Panc1 (cell line): Measurements from ENCODE around the gene ZNF384. TPM values are rescaled to one million over a fixed set of nuclear protein-coding genes. Genes with fewer than 3 reads are reported as not detected.

ENCODE experiments used
- ATAC-seq: fragments of 200-7000 bp; cut with Tn5 transposase; 2 replicates; pipeline ENCODE4 v1.9.1; 2020; ENCODE audit warnings: mild to moderate bottlenecking, moderate library complexity
- BruUV-seq: library from RNA; stranded (reverse); fragments of 400-500 nt; replicated peaks from 2 replicates; lab custom pipeline; 2021; lab: Mats Ljungman, UMichigan
- CTCF ChIA-PET: fragments of 300-600 bp; sonication (Branson Sonifier 250); formaldehyde crosslinking; loops from one replicate; lab custom pipeline; 2022; ENCODE audit warnings: antibody characterized with exemption; lab: Charles Lee
- POLR2A ChIA-PET: fragments of 300-600 bp; sonication (Branson Sonifier 250); formaldehyde crosslinking; loops from one replicate; lab custom pipeline; 2022; ENCODE audit warnings: antibody characterized with exemption; lab: Charles Lee
- DNase-seq: peaks from one replicate; pipeline ENCODE4 v3.0.0-alpha.2; 2010; ENCODE audit warnings: low read depth, low spot score
- H3K27ac ChIP-seq: 2 replicates; pipeline ENCODE4 v1.5.1; 2011; ENCODE audit warnings: mild to moderate bottlenecking, low read length, inconsistent platforms
- H3K27me3 ChIP-seq: fragments of 200-500 bp; sonication (Bioruptor generic); 2 replicates; pipeline ENCODE4 v1.6.0; 2014; ENCODE audit warnings: low read length, inconsistent platforms; ENCODE audit not compliant: control insufficient read depth, insufficient read depth
- H3K36me3 ChIP-seq: fragments of 200-500 bp; sonication (Bioruptor generic); 2 replicates; pipeline ENCODE4 v1.5.1; 2014; ENCODE audit warnings: inconsistent platforms, mild to moderate bottlenecking, low read length, moderate library complexity; ENCODE audit not compliant: control insufficient read depth, insufficient read depth
- H3K4me1 ChIP-seq: 2 replicates; pipeline ENCODE4 v1.5.1; 2011; ENCODE audit warnings: inconsistent platforms, mild to moderate bottlenecking, low read length, moderate library complexity; ENCODE audit not compliant: control insufficient read depth, insufficient read depth
- H3K4me3 ChIP-seq, 2 experiments: 2 replicates each; pipeline ENCODE4 v1.5.1; 2011 to 2012; ENCODE audit warnings: low read depth in 2 of 2, low read length in 2 of 2, mild to moderate bottlenecking in 2 of 2, inconsistent platforms in 1 of 2, moderate library complexity in 1 of 2
- H3K9me3 ChIP-seq: fragments of 200-500 bp; sonication (Bioruptor generic); 2 replicates; pipeline ENCODE4 v1.5.1; 2014; ENCODE audit warnings: low read depth, mild to moderate bottlenecking, inconsistent platforms, low read length, moderate library complexity; ENCODE audit not compliant: control insufficient read depth, insufficient read depth
- POLR2AphosphoS5 ChIP-seq: IDR thresholded peaks from 2 replicates; pipeline ENCODE4 v1.6.1; 2012; ENCODE audit warnings: mild to moderate bottlenecking, low read depth, low read length, moderate library complexity
- SIN3A ChIP-seq: IDR thresholded peaks from 2 replicates; pipeline ENCODE4 v1.6.1; 2012; ENCODE audit warnings: low read depth, mild to moderate bottlenecking, low read length, moderate library complexity, borderline replicate concordance; ENCODE audit not compliant: insufficient read depth
- TCF7L2 ChIP-seq: IDR thresholded peaks from 2 replicates; pipeline ENCODE4 v1.6.1; 2011; ENCODE audit warnings: mild to moderate bottlenecking, low read depth, low read length, inconsistent platforms
- in situ Hi-C: cut with HindIII; loops from 2 replicates; pipeline ENCODE4 v1.10.0; 2016; ENCODE audit warnings: low sequenced_read_pairs, low pct_unique_long_range_greater_than_20kb
- intact Hi-C: fragments of 100-400 bp; cut with micrococcal nuclease; formaldehyde crosslinking; loops from one replicate; pipeline ENCODE4 v1.10.0; 2022; ENCODE audit not compliant: unreplicated experiment
- total RNA-seq: library from RNA; stranded (reverse); gene quantifications from one replicate; pipeline ENCODE4 v1.2.1, GENCODE V29; 2021; ENCODE audit not compliant: unreplicated experiment
- TF ChIP-seq, protein P1 (sequence below): fragments of 450-650 bp; IDR thresholded peaks from 2 replicates; pipeline ENCODE4 v1.5.1; 2017; ENCODE audit warnings: mild to moderate bottlenecking
- TF ChIP-seq, protein P2 (sequence below), 2 experiments: IDR thresholded peaks; 2 replicates each; pipeline ENCODE4 v1.6.1; 2011 to 2012; ENCODE audit warnings: low read depth in 2 of 2, control low read depth in 1 of 2, low read length in 1 of 2, mild to moderate bottlenecking in 1 of 2, moderate library complexity in 1 of 2; ENCODE audit not compliant: insufficient read depth in 1 of 2

The ZNF384 gene
- total RNA-seq, 1 experiment from 2014 or later = 54.3 TPM

DNA sequence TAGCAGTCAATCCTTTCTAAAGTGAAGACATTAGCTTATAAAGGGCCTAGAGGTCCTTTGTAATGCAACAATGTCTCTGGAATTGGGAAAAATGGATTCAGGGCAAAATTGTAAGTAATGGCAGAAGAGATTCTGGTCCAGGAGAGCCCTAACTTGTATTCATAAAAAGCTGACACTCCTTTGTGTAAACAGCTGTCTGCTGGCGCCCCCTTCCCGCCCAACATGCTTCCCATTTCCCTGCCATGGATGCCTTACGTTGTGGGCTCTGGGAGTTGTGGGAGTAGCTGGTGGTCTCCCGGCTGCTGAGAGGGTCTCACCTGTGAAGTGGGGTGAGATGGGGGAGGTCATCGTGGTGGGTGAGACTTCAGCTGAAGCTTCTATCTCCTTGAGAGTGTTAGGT lies 44.3 kb downstream of the ZNF384 start:
- in situ Hi-C loops = no loop called here
- no peak for TF ChIP-seq TCF7L2
- no peak for TF ChIP-seq POLR2AphosphoS5
- TF ChIP-seq SIN3A = no peak
- TF ChIP-seq, protein P1, sequence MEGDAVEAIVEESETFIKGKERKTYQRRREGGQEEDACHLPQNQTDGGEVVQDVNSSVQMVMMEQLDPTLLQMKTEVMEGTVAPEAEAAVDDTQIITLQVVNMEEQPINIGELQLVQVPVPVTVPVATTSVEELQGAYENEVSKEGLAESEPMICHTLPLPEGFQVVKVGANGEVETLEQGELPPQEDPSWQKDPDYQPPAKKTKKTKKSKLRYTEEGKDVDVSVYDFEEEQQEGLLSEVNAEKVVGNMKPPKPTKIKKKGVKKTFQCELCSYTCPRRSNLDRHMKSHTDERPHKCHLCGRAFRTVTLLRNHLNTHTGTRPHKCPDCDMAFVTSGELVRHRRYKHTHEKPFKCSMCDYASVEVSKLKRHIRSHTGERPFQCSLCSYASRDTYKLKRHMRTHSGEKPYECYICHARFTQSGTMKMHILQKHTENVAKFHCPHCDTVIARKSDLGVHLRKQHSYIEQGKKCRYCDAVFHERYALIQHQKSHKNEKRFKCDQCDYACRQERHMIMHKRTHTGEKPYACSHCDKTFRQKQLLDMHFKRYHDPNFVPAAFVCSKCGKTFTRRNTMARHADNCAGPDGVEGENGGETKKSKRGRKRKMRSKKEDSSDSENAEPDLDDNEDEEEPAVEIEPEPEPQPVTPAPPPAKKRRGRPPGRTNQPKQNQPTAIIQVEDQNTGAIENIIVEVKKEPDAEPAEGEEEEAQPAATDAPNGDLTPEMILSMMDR = no peak
- TF ChIP-seq, protein P2, sequence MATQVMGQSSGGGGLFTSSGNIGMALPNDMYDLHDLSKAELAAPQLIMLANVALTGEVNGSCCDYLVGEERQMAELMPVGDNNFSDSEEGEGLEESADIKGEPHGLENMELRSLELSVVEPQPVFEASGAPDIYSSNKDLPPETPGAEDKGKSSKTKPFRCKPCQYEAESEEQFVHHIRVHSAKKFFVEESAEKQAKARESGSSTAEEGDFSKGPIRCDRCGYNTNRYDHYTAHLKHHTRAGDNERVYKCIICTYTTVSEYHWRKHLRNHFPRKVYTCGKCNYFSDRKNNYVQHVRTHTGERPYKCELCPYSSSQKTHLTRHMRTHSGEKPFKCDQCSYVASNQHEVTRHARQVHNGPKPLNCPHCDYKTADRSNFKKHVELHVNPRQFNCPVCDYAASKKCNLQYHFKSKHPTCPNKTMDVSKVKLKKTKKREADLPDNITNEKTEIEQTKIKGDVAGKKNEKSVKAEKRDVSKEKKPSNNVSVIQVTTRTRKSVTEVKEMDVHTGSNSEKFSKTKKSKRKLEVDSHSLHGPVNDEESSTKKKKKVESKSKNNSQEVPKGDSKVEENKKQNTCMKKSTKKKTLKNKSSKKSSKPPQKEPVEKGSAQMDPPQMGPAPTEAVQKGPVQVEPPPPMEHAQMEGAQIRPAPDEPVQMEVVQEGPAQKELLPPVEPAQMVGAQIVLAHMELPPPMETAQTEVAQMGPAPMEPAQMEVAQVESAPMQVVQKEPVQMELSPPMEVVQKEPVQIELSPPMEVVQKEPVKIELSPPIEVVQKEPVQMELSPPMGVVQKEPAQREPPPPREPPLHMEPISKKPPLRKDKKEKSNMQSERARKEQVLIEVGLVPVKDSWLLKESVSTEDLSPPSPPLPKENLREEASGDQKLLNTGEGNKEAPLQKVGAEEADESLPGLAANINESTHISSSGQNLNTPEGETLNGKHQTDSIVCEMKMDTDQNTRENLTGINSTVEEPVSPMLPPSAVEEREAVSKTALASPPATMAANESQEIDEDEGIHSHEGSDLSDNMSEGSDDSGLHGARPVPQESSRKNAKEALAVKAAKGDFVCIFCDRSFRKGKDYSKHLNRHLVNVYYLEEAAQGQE (IDR thresholded peaks at IDR 0.05; ENCODE audit: insufficient read depth in 1 of 2, low read depth in 2 of 2, low read length in 1 of 2) = no peak
- ATAC-seq = no peak
- Histone ChIP-seq H3K9me3 (peaks cover 3% of the 10 kb centered on the region; the same call in 1 of the 2 replicates), H3K4me1 (no peaks in the 10 kb centered on the region), H3K36me3 (no peaks in the 10 kb centered on the region), H3K4me3 (no peak overlapping the region), H3K27ac (no peak overlapping the region), H3K27me3 (no peaks in the 10 kb centered on the region)
- ChIA-PET POLR2A (no interaction called here), CTCF (interaction anchor here (0.6 kb wide), 1 partner anchor 132 kb away, joined by 9 read pairs; no protein-coding TSS in a partner anchor)
- intact Hi-C loops = no loop called here
- DNase-seq = no peak
- BruUV-seq = no TSS peak

DNA sequence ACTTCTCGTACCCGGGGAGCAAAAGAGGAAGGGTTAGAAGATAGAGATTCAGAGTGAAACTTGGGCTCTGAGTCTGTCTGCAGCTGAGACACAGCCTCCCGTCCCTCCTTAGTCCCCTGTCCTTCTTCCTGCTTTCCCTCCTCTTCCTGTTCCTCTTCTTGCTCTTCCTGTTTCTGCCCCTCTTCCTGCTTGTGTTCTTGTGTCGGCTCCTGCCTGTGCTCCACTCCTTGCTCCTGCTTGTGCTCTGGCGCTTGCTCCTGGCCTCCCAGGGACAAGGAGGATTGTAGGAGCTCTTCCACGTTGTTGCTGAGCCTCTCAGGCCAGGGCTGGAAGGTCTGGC lies 44.9 kb downstream of the ZNF384 start:
- Histone ChIP-seq H3K4me1 (no peaks in the 10 kb centered on the region), H3K27ac (no peak overlapping the region), H3K36me3 (no peaks in the 10 kb centered on the region), H3K4me3 (no peak overlapping the region), H3K27me3 (no peaks in the 10 kb centered on the region), H3K9me3 (peaks cover 3% of the 10 kb centered on the region; the same call in 1 of the 2 replicates)
- TF ChIP-seq, protein P2 (IDR thresholded peaks at IDR 0.05; ENCODE audit: insufficient read depth in 1 of 2, low read depth in 2 of 2, low read length in 1 of 2) = no peak
- TF ChIP-seq TCF7L2 = no peak
- TF ChIP-seq, protein P1 = no peak
- no peak for TF ChIP-seq SIN3A
- no peak for TF ChIP-seq POLR2AphosphoS5
- in situ Hi-C loops (no loop called here), intact Hi-C loops (no loop called here)
- no peak for DNase-seq
- ChIA-PET POLR2A (no interaction called here), CTCF (no interaction called here)
- no peak for ATAC-seq
- no TSS peak for BruUV-seq
